ENCODE results near the gene TSHZ2.

The TSHZ2 gene

DNA sequence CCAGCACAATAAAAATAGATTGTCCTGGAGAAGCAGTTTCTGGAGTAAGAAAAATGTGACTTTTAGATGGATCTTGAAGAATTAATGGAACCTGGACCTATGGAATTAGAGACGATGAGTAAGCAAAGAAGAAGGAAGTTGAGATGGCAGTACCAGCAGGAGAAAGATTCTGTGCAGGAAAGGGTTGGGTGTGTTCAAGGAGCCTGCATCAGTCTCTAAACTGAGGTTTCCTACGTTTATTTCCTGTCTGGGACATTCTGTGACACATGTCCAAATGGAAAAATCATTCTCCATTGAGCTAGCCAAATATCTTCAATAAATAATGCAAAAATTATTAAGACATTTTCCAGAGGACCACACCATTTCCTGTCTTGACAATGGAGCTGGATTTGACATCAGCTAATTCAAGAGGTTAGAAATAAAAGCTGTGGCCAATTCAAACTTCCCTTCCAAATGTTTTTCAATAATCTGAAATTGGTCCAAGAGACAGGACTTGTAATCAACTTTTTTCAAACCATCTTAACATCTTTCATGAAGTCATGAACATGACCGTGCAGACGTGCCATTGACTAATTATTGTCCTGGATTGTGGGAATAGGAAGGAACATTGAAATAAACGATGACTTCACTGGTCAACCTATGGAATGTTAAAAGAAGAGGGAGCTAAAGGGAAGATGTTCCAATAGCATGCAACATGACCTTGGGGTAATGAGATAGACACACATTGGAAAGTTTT lies 423.2 kb downstream of the TSHZ2 start:
- TF ChIP-seq ARNT (IDR thresholded peaks at IDR 0.05) (no peak), FOXA1 (IDR thresholded peaks at IDR 0.05) (no peak), SUZ12 (IDR thresholded peaks at IDR 0.05) (no peak), CTBP1 (IDR thresholded peaks at IDR 0.05; ENCODE audit: borderline replicate concordance) (no peak), ELF4 (IDR thresholded peaks at IDR 0.05) (no peak), ZNF384 (IDR thresholded peaks at IDR 0.05) (no peak), NFRKB (IDR thresholded peaks at IDR 0.05) (no peak), L3MBTL2 (conservative IDR thresholded peaks at IDR 0.05) (no peak), LEF1 (IDR thresholded peaks at IDR 0.05; ENCODE audit: borderline replicate concordance) (no peak), TARDBP (IDR thresholded peaks at IDR 0.05) (no peak), HDGF (IDR thresholded peaks at IDR 0.05; ENCODE audit: borderline replicate concordance) (no peak), FOXK2 (IDR thresholded peaks at IDR 0.05) (no peak)
- TF ChIP-seq, protein P1, sequence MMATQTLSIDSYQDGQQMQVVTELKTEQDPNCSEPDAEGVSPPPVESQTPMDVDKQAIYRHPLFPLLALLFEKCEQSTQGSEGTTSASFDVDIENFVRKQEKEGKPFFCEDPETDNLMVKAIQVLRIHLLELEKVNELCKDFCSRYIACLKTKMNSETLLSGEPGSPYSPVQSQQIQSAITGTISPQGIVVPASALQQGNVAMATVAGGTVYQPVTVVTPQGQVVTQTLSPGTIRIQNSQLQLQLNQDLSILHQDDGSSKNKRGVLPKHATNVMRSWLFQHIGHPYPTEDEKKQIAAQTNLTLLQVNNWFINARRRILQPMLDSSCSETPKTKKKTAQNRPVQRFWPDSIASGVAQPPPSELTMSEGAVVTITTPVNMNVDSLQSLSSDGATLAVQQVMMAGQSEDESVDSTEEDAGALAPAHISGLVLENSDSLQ (IDR thresholded peaks at IDR 0.05) = no peak
- POLR2A ChIA-PET = no interaction called here
- DNase-seq (ENCODE audit: extremely low spot score) = no peak
- CTCF ChIA-PET = no interaction called here

DNA sequence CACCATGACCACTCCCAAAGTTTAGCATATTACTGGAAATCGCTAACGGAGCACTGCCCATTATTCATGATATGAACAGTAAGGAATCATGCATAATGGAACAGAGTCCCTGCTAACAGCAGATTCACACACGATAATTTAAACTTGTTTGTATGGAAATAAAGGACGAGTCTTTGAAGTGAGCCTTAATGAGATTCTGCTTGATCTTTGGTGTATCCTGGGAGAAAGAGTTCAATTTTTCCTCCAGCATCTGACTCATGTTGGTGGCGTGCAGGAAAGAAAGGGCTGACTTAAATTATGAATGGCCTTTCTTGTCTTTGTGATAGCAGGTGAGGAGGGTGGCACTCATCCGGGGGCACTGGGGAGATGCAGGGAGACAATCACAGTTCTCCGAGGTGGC lies 426.9 kb downstream of the TSHZ2 start:
- ChIA-PET POLR2A (no interaction called here), CTCF (no interaction called here)
- DNase-seq (ENCODE audit: extremely low spot score) = no peak
- TF ChIP-seq CTBP1 (IDR thresholded peaks at IDR 0.05; ENCODE audit: borderline replicate concordance) = no peak
- TF ChIP-seq, protein P1 (IDR thresholded peaks at IDR 0.05) = no peak
- TF ChIP-seq SUZ12 (IDR thresholded peaks at IDR 0.05) = no peak
- no peak for TF ChIP-seq ELF4 (IDR thresholded peaks at IDR 0.05)
- no peak for TF ChIP-seq FOXK2 (IDR thresholded peaks at IDR 0.05)
- TF ChIP-seq ARNT (IDR thresholded peaks at IDR 0.05) = no peak
- no peak for TF ChIP-seq TARDBP (IDR thresholded peaks at IDR 0.05)
- no peak for TF ChIP-seq SP1 (IDR thresholded peaks at IDR 0.05)
- TF ChIP-seq NFRKB (IDR thresholded peaks at IDR 0.05) = no peak
- TF ChIP-seq LEF1 (IDR thresholded peaks at IDR 0.05; ENCODE audit: borderline replicate concordance) = no peak
- no peak for TF ChIP-seq FOXM1 (IDR thresholded peaks at IDR 0.05; ENCODE audit: borderline replicate concordance)
- no peak for TF ChIP-seq ZNF384 (IDR thresholded peaks at IDR 0.05)

DNA sequence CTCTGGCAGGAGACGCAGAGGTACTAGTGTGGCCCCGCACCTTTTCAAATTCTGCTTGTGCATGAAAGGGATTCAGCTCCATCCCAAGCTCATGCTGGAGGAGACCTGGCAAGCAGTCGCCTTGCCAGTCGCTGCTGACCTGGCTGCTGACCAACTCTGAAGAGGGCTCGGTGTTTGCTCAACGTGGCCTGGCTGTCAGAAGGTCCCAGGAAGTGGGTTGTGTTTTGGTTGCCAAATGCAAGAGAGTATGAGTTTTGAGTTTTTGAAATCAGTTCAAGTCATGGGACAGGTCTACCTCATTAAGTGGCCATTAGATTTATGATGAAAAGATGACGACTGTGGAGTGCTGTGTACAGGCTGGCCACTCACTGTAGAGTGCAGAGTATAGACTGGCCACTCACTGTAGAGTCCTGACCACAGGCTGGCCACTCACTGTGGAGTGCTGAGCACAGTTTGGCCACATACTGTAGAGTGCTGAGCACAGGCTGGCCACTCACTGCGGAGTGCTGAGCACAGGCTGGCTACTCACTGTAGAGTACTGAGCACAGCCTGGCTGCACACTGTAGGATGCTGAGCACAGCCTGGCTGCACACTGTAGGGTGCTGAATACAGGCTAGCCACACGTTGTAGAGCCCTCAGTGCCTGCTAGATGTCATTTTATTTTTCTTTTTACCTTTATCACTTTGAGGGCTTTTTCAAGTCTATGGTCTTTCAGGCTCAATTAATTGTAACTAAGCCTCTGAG lies 427.6 kb downstream of the TSHZ2 start:
- ChIA-PET POLR2A (no interaction called here), CTCF (no interaction called here)
- no peak for DNase-seq (ENCODE audit: extremely low spot score)
- TF ChIP-seq HDGF (IDR thresholded peaks at IDR 0.05; ENCODE audit: borderline replicate concordance) (no peak), BHLHE40 (IDR thresholded peaks at IDR 0.05; ENCODE audit: borderline replicate concordance) (no peak), ARNT (IDR thresholded peaks at IDR 0.05) (no peak), FOXA1 (IDR thresholded peaks at IDR 0.05) (no peak), TARDBP (IDR thresholded peaks at IDR 0.05) (no peak), ZNF384 (IDR thresholded peaks at IDR 0.05) (no peak), FOXK2 (IDR thresholded peaks at IDR 0.05) (no peak), SP1 (IDR thresholded peaks at IDR 0.05) (no peak), L3MBTL2 (conservative IDR thresholded peaks at IDR 0.05) (no peak), NFRKB (IDR thresholded peaks at IDR 0.05) (no peak), LEF1 (IDR thresholded peaks at IDR 0.05; ENCODE audit: borderline replicate concordance) (no peak), CTBP1 (IDR thresholded peaks at IDR 0.05; ENCODE audit: borderline replicate concordance) (no peak), FOXM1 (IDR thresholded peaks at IDR 0.05; ENCODE audit: borderline replicate concordance) (no peak), ELF4 (IDR thresholded peaks at IDR 0.05) (no peak), SUZ12 (IDR thresholded peaks at IDR 0.05) (no peak)
- TF ChIP-seq, protein P1 (IDR thresholded peaks at IDR 0.05) = no peak

DNA sequence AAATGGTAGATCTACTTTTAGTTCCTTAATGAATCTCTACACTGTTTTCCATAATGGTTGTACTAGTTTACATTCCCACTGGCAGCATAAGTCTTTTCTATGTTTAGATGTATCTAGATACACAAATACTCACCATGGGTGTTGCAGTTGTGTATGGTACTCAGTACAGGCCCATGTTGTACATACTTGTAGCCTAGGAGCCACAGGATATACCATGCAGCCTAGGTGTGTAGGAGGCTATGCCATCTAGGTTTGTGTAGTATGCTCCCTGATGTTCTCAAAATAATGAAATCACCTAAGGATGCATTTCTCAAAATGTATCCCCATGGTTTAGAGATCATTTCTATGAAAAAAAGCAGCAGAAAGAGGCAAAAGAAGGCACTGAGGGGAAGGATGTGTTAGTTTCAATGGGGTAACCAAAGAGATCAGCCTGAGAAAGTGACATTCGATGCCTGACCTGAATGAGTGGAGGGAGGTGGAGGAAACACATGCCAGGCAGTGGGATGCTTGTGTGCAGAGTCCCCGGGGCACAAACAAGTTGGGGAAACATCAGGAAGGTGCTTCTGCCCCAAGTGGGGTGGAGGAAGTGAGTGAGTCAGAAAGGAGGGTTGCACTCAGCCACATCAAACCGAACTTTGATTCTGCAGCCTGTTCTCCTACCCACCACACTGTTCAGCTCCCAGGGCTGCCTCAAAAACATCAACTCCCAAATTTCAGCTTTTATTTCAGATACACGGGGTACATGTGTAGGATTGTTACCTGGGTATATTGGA lies 430.3 kb downstream of the TSHZ2 start:
- CTCF ChIA-PET = no interaction called here
- POLR2A ChIA-PET = no interaction called here
- TF ChIP-seq L3MBTL2 (conservative IDR thresholded peaks at IDR 0.05) (no peak), FOXA1 (IDR thresholded peaks at IDR 0.05) (no peak), CTBP1 (IDR thresholded peaks at IDR 0.05; ENCODE audit: borderline replicate concordance) (no peak), TARDBP (IDR thresholded peaks at IDR 0.05) (no peak), ELF4 (IDR thresholded peaks at IDR 0.05) (no peak)
- no peak for DNase-seq (ENCODE audit: extremely low spot score)

DNA sequence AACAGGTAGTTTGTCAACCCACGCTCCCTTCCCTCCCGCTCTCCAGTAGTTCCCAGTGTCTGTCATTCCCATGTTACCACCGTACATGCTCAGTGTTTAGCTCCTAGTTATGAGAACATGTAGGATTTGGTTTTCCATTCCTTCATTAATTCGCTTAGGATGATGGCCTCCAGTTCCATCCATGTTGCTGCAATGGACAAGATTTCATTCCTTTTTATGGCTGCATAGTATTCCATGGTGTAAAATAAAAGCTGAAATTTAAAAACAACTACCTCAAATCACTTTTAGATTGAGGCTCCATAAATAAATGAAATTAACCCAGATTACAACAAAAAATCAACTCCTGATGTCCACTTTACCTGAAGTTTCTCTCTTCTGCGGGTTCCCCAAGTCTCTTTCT lies 430.9 kb downstream of the TSHZ2 start:
- DNase-seq (ENCODE audit: extremely low spot score) = no peak
- TF ChIP-seq ELF4 (IDR thresholded peaks at IDR 0.05) (no peak), FOXM1 (IDR thresholded peaks at IDR 0.05; ENCODE audit: borderline replicate concordance) (no peak), SUZ12 (IDR thresholded peaks at IDR 0.05) (no peak), CTBP1 (IDR thresholded peaks at IDR 0.05; ENCODE audit: borderline replicate concordance) (no peak), NFRKB (IDR thresholded peaks at IDR 0.05) (no peak), SP1 (IDR thresholded peaks at IDR 0.05) (no peak), FOXK2 (IDR thresholded peaks at IDR 0.05) (no peak), L3MBTL2 (conservative IDR thresholded peaks at IDR 0.05) (no peak), LEF1 (IDR thresholded peaks at IDR 0.05; ENCODE audit: borderline replicate concordance) (no peak), ARNT (IDR thresholded peaks at IDR 0.05) (no peak)
- TF ChIP-seq, protein P1 (IDR thresholded peaks at IDR 0.05) = no peak
- ChIA-PET CTCF (no interaction called here), POLR2A (no interaction called here)

All from HEK293T (cell line).